Measurements from ENCODE around the gene SLC10A6.
A peak's percentile ranks its signal among the peaks of the same experiment; 100 is the strongest.

SLC10A6 gene

GRCh38 chr4:86837691-86838503 lies 11.3 kb downstream of the SLC10A6 start:
- no peak for DNase-seq (ENCODE audit: low read depth, low spot score)
- in situ Hi-C loops (cut with HindIII; ENCODE audit: low sequenced_read_pairs) = no loop called here
- no peak overlapping the region for H3K4me3 ChIP-seq (ENCODE audit: low read depth, low read length)
- no peak for TF ChIP-seq CTCF (IDR thresholded peaks at IDR 0.05; ENCODE audit: low read depth, low read length)

GRCh38 chr4:86835677-86836076 lies 13.5 kb downstream of the SLC10A6 start:
- no peak for TF ChIP-seq CTCF (IDR thresholded peaks at IDR 0.05; ENCODE audit: low read depth, low read length)
- DNase-seq (ENCODE audit: low read depth, low spot score) = no peak
- in situ Hi-C loops (cut with HindIII; ENCODE audit: low sequenced_read_pairs) = no loop called here
- H3K4me3 ChIP-seq (ENCODE audit: low read depth, low read length) = no peak overlapping the region

GRCh38 chr4:86834901-86835300 lies 14.3 kb downstream of the SLC10A6 start:
- in situ Hi-C loops (cut with HindIII; ENCODE audit: low sequenced_read_pairs) = no loop called here
- no peak overlapping the region for H3K4me3 ChIP-seq (ENCODE audit: low read depth, low read length)
- TF ChIP-seq CTCF (IDR thresholded peaks at IDR 0.05; ENCODE audit: low read depth, low read length) = no peak
- DNase-seq (ENCODE audit: low read depth, low spot score) = peak; percentile 70

GRCh38 chr4:86833615-86834014 lies 15.6 kb downstream of the SLC10A6 start:
- in situ Hi-C loops (cut with HindIII; ENCODE audit: low sequenced_read_pairs) = no loop called here
- no peak for TF ChIP-seq CTCF (IDR thresholded peaks at IDR 0.05; ENCODE audit: low read depth, low read length)
- DNase-seq (ENCODE audit: low read depth, low spot score) = no peak

GRCh38 chr4:86831262-86832130 lies 17.7 kb downstream of the SLC10A6 start:
- TF ChIP-seq CTCF (IDR thresholded peaks at IDR 0.05; ENCODE audit: low read depth, low read length) = no peak
- peak; percentile 88 for DNase-seq (ENCODE audit: low read depth, low spot score)
- no peak overlapping the region for H3K4me3 ChIP-seq (ENCODE audit: low read depth, low read length)
- in situ Hi-C loops (cut with HindIII; ENCODE audit: low sequenced_read_pairs) = no loop called here

More at GRCh38 chr4:86833615-86834014, 15.6 kb downstream of the SLC10A6 start:
- no peak overlapping the region for H3K4me3 ChIP-seq (ENCODE audit: low read depth, low read length)

- no peak overlapping the region for H3K4me3 ChIP-seq (ENCODE audit: low read depth, low read length)
- no peak for DNase-seq (ENCODE audit: low read depth, low spot score)
- in situ Hi-C loops (cut with HindIII; ENCODE audit: low sequenced_read_pairs) = no loop called here
- TF ChIP-seq CTCF (IDR thresholded peaks at IDR 0.05; ENCODE audit: low read depth, low read length) = no peak
These were observed 23.7 kb downstream of the SLC10A6 start for GRCh38 chr4:86825511-86825910.

Measured in astrocyte of the spinal cord (primary cell).